Measurements from ENCODE around the gene ZDHHC23. TPM values are rescaled to one million over a fixed set of nuclear protein-coding genes. Genes with fewer than 3 reads are reported as not detected.

Gene ZDHHC23
- 10 to 100 TPM in 1 of 2 donors, 1 to 10 TPM in 1; 7.7 to 14.9 TPM for total RNA-seq
- 1 to 10 TPM; 2.9 to 3.2 TPM for polyA plus RNA-seq
- long read RNA-seq, donor 1: 0 reads
- long read RNA-seq, donor 2: 0 reads
- long read RNA-seq, donor 3: 0 reads
- long read RNA-seq, donor 4: 0 reads
- long read RNA-seq, donor 5: 0 reads

- peak within 1 kb of the TSS; percentile 61 to 82 for H3K9ac ChIP-seq (ENCODE audit: insufficient read depth in 1 of 2, low read length in 2 of 2)
- peak; percentile 88 for ATAC-seq (ENCODE audit: insufficient read depth, low FRiP score)
- peak within 1 kb of the TSS in 1 of 2 donors; percentile 78 for H3K27ac ChIP-seq (ENCODE audit: low read depth in 1 of 2, low read length in 1 of 2)
Observed at GRCh38 chr3:113947372-113948014, at the start of gene ZDHHC23. ZDHHC23 (plus strand) TSS chr3:113948013; CDS start chr3:113948803, 790 bp downstream.

GRCh38 chr3:113898892-113899291 is 48.9 kb upstream of the ZDHHC23 start:
- Histone ChIP-seq H3K36me3 (ENCODE audit: control insufficient read depth in 4 of 4, insufficient read depth in 4 of 4, low read length in 4 of 4) (no peaks in the 10 kb centered on the region), H3K27ac (ENCODE audit: low read depth in 1 of 2, low read length in 1 of 2) (no peak overlapping the region), H3K4me3 (no peak overlapping the region), H3K4me1 (ENCODE audit: control insufficient read depth in 5 of 5, insufficient read depth in 5 of 5, low read length in 5 of 5) (peaks cover 0 to 2% (median 0%) of the 10 kb centered on the region in 5 donors), H3K9me3 (ENCODE audit: control insufficient read depth in 4 of 4, insufficient read depth in 3 of 4, low read length in 3 of 4) (no peaks in the 10 kb centered on the region), H3K27me3 (ENCODE audit: control insufficient read depth in 3 of 3, insufficient read depth in 3 of 3, low read length in 2 of 3) (no peaks in the 10 kb centered on the region), H3K9ac (ENCODE audit: insufficient read depth in 1 of 2, low read length in 2 of 2) (no peak overlapping the region)
- no peak for TF ChIP-seq CTCF (IDR thresholded peaks at IDR 0.05; ENCODE audit: control extremely low read depth, extremely low read depth)
- peak in 2 of 3 donors; percentile 10 to 17 for DNase-seq
- ATAC-seq (ENCODE audit: insufficient read depth, low FRiP score): no peak
- 41 to 54% methylated on average over 2 of the region's 2 CpGs for WGBS, 2 donors

More at GRCh38 chr3:113947372-113948014, at the start of gene ZDHHC23:
- Histone ChIP-seq H3K4me1 (ENCODE audit: control insufficient read depth in 5 of 5, insufficient read depth in 5 of 5, low read length in 5 of 5) (peaks cover 0 to 9% (median 0%) of the 10 kb centered on the region in 5 donors), H3K27me3 (ENCODE audit: control insufficient read depth in 3 of 3, insufficient read depth in 3 of 3, low read length in 2 of 3) (peaks cover 0 to 16% (median 9%) of the 10 kb centered on the region in 3 donors), H3K4me3 (peak within 1 kb of the TSS; percentile 82), H3K36me3 (ENCODE audit: control insufficient read depth in 4 of 4, insufficient read depth in 4 of 4, low read length in 4 of 4) (peaks cover 0 to 1% (median 0%) of the 10 kb centered on the region in 4 donors), H3K9me3 (ENCODE audit: control insufficient read depth in 4 of 4, insufficient read depth in 3 of 4, low read length in 3 of 4) (no peaks in the 10 kb centered on the region)
- DNase-seq: peak; percentile 48 to 74 (median 67)
- WGBS, 2 donors: 1% methylated on average over 39 to 80 of the region's 80 CpGs
- no peak for TF ChIP-seq CTCF (IDR thresholded peaks at IDR 0.05; ENCODE audit: control extremely low read depth, extremely low read depth)

GRCh38 chr3:113906568-113907140 is 41.2 kb upstream of the ZDHHC23 start:
- TF ChIP-seq CTCF (IDR thresholded peaks at IDR 0.05; ENCODE audit: control extremely low read depth, extremely low read depth): no peak
- 92 to 94% methylated on average over 4 of the region's 4 CpGs for WGBS, 2 donors
- DNase-seq: no peak
- ATAC-seq (ENCODE audit: insufficient read depth, low FRiP score): no peak
- Histone ChIP-seq H3K9ac (ENCODE audit: insufficient read depth in 1 of 2, low read length in 2 of 2) (no peak overlapping the region), H3K27ac (ENCODE audit: low read depth in 1 of 2, low read length in 1 of 2) (no peak overlapping the region), H3K9me3 (ENCODE audit: control insufficient read depth in 4 of 4, insufficient read depth in 3 of 4, low read length in 3 of 4) (peaks cover 0 to 3% (median 0%) of the 10 kb centered on the region in 4 donors), H3K4me3 (no peak overlapping the region), H3K27me3 (ENCODE audit: control insufficient read depth in 3 of 3, insufficient read depth in 3 of 3, low read length in 2 of 3) (no peaks in the 10 kb centered on the region), H3K36me3 (ENCODE audit: control insufficient read depth in 4 of 4, insufficient read depth in 4 of 4, low read length in 4 of 4) (no peaks in the 10 kb centered on the region), H3K4me1 (ENCODE audit: control insufficient read depth in 5 of 5, insufficient read depth in 5 of 5, low read length in 5 of 5) (no peaks in the 10 kb centered on the region)

Measured in lung (tissue), 16 donors.